A549 treated with AZD9567 at 1 μM for 4 hours (cell line): ENCODE measurements around the gene TRPC4AP. TPM values are rescaled to one million over a fixed set of nuclear protein-coding genes. Genes with fewer than 3 reads are reported as not detected.

Experiments used
- total RNA-seq: library from RNA; stranded (reverse); fragments of 200-300 nt; extraction: Qiagen RNA extraction; gene quantifications from 5 replicates; pipeline ENCODE4 v1.2.3, GENCODE V29; 2022; ENCODE audit not compliant: insufficient read depth

Gene TRPC4AP
- 57.3 to 64.6 TPM (median 60.9 TPM) in 5 replicates for total RNA-seq

DNA sequence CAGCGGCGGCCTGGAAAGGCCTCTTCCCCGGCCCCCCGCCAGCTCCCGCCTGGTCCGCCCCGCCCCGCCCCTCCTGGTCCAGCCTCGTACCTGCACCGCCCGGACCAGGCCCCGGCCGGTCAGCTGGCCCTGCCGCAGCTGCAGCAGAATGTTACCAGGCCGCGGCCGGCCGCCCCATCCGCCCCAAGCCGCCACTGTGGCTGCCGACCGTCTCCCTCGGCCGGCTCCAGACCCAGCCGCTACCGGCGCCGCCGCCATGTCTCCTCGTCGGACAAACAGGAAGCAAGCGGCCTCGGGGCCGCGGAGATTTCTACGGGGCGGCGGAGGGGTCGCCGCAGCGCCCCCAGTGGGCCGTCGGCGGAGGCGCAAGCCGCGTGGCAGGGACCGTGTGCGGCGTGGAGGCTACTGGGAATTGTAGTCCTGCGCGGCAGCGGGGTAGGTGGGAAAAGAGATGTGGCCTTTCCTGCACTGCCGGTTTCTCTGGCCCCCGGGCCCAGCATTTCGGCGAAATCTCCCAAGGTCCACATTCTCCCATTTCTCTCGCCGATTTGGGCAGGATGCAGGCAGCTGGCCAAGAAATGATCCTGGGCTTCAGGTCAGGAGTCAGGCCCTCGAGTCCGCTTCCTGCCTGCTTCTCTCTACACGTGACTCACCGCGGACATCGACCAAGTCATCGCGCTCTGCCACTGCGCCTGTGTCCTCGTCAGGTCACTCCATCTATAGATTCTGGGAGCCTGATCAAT lies at the start of gene TRPC4AP:
Gene TRPC4AP (minus strand): TSS at position 284 of the 743 bp plus-strand sequence. CDS start 26 bp downstream, at position 258.

GRCh38 chr20:34955231-34956040 lies 137.2 kb downstream of the TRPC4AP start, which contains the start of the genes GSS and MYH7B:
GSS (minus strand) TSS chr20:34955806; CDS start chr20:34951852, 3,954 bp downstream.
MYH7B (plus strand) TSS chr20:34955868; CDS start chr20:34978006, 22,138 bp downstream.

Other genes with a start within 250 kb of the TRPC4AP start
- gene GGT7, start 220.0 kb downstream of the TRPC4AP start, total RNA-seq = 4.5 to 8.4 TPM (median 7.4 TPM) in 5 replicates
- gene ACSS2, start 216.2 kb downstream of the TRPC4AP start, total RNA-seq = 7.4 to 10.8 TPM (median 10.6 TPM) in 5 replicates
- gene GSS, start 137.0 kb downstream of the TRPC4AP start, total RNA-seq = 55.7 to 62.6 TPM (median 56.5 TPM) in 5 replicates
- 0.04 to 0.16 TPM (median 0.09 TPM) in 4 of 5 replicates, not detected in the other for gene MYH7B, start 136.9 kb downstream of the TRPC4AP start, total RNA-seq
- gene EDEM2, start 54.5 kb upstream of the TRPC4AP start, total RNA-seq = 48.5 to 51.7 TPM (median 51.5 TPM) in 5 replicates
- 88.8 to 139 TPM (median 135 TPM) in 5 replicates for gene PROCR, start 79.3 kb upstream of the TRPC4AP start, total RNA-seq
- 19.0 to 25.4 TPM (median 22.6 TPM) in 5 replicates for gene MMP24, start 133.9 kb upstream of the TRPC4AP start, total RNA-seq
- gene MMP24OS, start 185.3 kb upstream of the TRPC4AP start, total RNA-seq = 52.8 to 90.9 TPM (median 79.8 TPM) in 5 replicates
- 416 to 436 TPM (median 422 TPM) in 5 replicates for gene EIF6, start 192.0 kb upstream of the TRPC4AP start, total RNA-seq
- gene FAM83C, start 199.6 kb upstream of the TRPC4AP start, total RNA-seq = 0.02 to 0.06 TPM (median 0.05 TPM) in 4 of 5 replicates, not detected in the other